Stimulated activated naive CD8-positive, alpha-beta T cell treated with anti-CD3 and anti-CD28 coated beads, Interleukin-15, amount 100 ng/mL, for 72 hours (primary cell): ENCODE measurements around the gene DYSF.

Experiments used
- ATAC-seq: fragments of 150-1000 bp; cut with Tn5 transposase; 2 replicates; pipeline ENCODE4 v1.10.0; 2021; ENCODE audit warnings: mild to moderate bottlenecking, moderate library complexity
- DNase-seq, 2 donors: peaks; one replicate each; pipeline ENCODE4 v3.0.0; 2021 to 2022
- H3K27ac Mint-ChIP-seq, 2 donors: one replicate each; pipeline ENCODE4 v1.8.0; 2022; ENCODE audit warnings: mild to moderate bottlenecking in 2 of 2, mixed read lengths in 2 of 2, moderate library complexity in 2 of 2
- H3K27me3 Mint-ChIP-seq: one replicate; pipeline ENCODE4 v1.8.0; 2022; ENCODE audit warnings: mixed read lengths
- H3K4me1 Mint-ChIP-seq: one replicate; pipeline ENCODE4 v1.8.0; 2022; ENCODE audit warnings: mild to moderate bottlenecking, mixed read lengths
- H3K4me3 Mint-ChIP-seq, 2 donors: one replicate each; pipeline ENCODE4 v1.8.0; 2022; ENCODE audit warnings: mild to moderate bottlenecking in 2 of 2, mixed read lengths in 2 of 2, moderate library complexity in 1 of 2
- H3K9me3 Mint-ChIP-seq, 2 donors: one replicate each; pipeline ENCODE4 v1.8.0; 2022; ENCODE audit warnings: mixed read lengths in 2 of 2

Gene DYSF

DNA sequence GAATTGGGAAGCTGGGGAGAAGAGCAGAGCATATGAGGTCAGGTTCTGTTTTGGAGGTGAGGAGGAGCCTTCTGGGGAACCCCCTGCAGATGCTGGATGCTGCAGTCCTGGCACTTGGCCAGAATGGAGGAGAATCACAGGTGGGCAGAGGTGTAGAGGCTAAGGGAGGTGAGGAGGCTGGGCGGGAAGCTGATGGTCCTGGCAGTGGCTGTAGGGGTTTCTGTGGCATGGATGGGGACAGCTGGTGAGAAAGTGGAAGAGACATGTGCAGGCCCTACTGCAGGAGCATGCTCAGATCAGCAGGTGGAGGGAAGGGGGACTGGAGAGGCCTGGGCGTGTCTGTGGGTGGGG lies 101.3 kb downstream of the DYSF start:
- no peaks in the 10 kb centered on the region for H3K27me3 Mint-ChIP-seq
- H3K9me3 Mint-ChIP-seq: no peaks in the 10 kb centered on the region
- H3K4me1 Mint-ChIP-seq: no peaks in the 10 kb centered on the region
- no peak for DNase-seq
- no peak overlapping the region for H3K4me3 Mint-ChIP-seq
- H3K27ac Mint-ChIP-seq: no peak overlapping the region
- ATAC-seq: no peak

DNA sequence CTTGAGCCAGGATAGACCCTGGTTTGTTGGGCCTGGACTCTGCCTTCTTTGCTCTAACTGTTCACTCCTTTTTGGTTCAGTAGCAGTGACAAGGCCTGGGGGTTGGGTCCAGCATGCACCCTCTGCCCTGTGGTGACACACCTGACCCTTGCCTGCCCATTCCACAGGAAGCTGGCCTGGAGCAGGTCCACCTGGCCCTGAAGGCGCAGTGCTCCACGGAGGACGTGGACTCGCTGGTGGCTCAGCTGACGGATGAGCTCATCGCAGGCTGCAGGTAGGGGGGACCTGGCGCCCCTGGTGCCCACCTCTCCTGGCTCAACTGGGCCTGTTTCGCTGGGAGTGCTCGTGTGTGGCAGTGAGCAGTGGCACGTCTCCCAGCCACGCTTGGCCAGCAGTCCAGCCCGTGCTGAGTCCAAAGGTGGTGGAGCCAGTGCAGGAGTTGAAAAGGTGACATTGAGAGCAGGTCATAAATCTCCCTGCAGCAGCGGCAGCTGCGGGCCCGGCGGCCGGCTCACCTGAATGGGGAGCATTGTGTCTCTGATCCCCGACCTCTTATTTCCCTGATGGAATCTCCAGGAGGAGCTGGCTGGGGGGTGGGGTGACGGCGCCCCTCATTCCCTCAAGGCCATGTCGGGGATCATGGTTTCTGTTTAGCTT lies 102.6 kb downstream of the DYSF start:
- Mint-ChIP-seq H3K4me3 (no peak overlapping the region), H3K9me3 (no peaks in the 10 kb centered on the region), H3K27me3 (no peaks in the 10 kb centered on the region), H3K4me1 (no peaks in the 10 kb centered on the region), H3K27ac (no peak overlapping the region)
- DNase-seq: no peak
- ATAC-seq: no peak

GRCh38 chr2:71556692-71557250 lies 103.4 kb downstream of the DYSF start:
- DNase-seq: no peak
- H3K4me1 Mint-ChIP-seq: no peaks in the 10 kb centered on the region
- H3K27ac Mint-ChIP-seq: peak overlapping the region in 1 of 2 donors; percentile 24
- no peak for ATAC-seq
- no peaks in the 10 kb centered on the region for H3K27me3 Mint-ChIP-seq
- H3K4me3 Mint-ChIP-seq: no peak overlapping the region
- no peaks in the 10 kb centered on the region for H3K9me3 Mint-ChIP-seq

- no peaks in the 10 kb centered on the region for H3K9me3 Mint-ChIP-seq
Measured at GRCh38 chr2:71557321-71557720, 104.0 kb downstream of the DYSF start.

GRCh38 chr2:71558300-71559051 lies 105.1 kb downstream of the DYSF start:
- H3K4me1 Mint-ChIP-seq: no peaks in the 10 kb centered on the region
- H3K27ac Mint-ChIP-seq: no peak overlapping the region
- no peaks in the 10 kb centered on the region for H3K9me3 Mint-ChIP-seq
- no peaks in the 10 kb centered on the region for H3K27me3 Mint-ChIP-seq
- ATAC-seq (no peak), DNase-seq (no peak)
- no peak overlapping the region for H3K4me3 Mint-ChIP-seq

More at GRCh38 chr2:71557321-71557720, 104.0 kb downstream of the DYSF start:
- H3K27ac Mint-ChIP-seq: no peak overlapping the region
- H3K4me3 Mint-ChIP-seq: no peak overlapping the region
- ATAC-seq: no peak
- H3K4me1 Mint-ChIP-seq: no peaks in the 10 kb centered on the region
- H3K27me3 Mint-ChIP-seq: no peaks in the 10 kb centered on the region
- DNase-seq: no peak

DNA sequence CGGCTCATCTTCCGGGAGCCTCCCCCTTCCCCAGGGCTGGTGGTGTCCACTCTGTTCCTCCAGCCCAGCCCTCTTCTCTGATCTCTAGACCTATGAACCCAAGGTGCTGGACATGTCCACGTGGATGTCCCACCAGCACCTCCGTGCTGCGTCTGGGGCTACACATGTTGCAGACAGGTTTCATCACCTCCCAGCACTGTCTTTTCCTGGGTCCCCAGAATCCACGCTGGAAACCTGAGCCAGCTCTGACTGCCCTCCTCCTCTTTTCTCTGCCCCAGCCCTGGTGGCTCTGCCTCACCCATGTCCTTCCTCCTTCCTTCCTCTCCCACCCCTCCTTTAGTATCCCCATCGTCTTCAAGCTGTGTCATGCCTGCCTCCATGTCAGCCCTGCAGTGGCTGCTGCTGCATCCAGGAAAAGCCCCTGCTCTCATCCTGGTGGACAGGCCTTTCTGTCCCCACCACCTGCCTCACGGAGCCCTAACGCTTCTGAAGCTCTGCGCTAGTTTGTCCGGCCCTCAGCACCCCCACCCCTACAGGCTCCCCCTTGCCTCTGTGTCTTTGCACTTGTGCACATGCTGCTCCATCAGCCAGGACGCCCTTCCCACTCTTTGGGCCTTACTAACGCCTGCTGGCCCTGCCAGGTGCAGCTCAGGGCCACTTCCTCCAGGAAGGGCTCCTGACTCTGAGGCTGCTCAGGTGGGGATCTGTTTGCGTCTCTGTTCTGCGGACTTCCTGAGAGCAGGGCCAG lies 105.9 kb downstream of the DYSF start:
- Mint-ChIP-seq H3K27me3 (no peaks in the 10 kb centered on the region), H3K4me1 (no peaks in the 10 kb centered on the region), H3K27ac (peak overlapping the region in 1 of 2 donors; percentile 79), H3K4me3 (no peak overlapping the region), H3K9me3 (no peaks in the 10 kb centered on the region)
- ATAC-seq (no peak), DNase-seq (no peak)

DNA sequence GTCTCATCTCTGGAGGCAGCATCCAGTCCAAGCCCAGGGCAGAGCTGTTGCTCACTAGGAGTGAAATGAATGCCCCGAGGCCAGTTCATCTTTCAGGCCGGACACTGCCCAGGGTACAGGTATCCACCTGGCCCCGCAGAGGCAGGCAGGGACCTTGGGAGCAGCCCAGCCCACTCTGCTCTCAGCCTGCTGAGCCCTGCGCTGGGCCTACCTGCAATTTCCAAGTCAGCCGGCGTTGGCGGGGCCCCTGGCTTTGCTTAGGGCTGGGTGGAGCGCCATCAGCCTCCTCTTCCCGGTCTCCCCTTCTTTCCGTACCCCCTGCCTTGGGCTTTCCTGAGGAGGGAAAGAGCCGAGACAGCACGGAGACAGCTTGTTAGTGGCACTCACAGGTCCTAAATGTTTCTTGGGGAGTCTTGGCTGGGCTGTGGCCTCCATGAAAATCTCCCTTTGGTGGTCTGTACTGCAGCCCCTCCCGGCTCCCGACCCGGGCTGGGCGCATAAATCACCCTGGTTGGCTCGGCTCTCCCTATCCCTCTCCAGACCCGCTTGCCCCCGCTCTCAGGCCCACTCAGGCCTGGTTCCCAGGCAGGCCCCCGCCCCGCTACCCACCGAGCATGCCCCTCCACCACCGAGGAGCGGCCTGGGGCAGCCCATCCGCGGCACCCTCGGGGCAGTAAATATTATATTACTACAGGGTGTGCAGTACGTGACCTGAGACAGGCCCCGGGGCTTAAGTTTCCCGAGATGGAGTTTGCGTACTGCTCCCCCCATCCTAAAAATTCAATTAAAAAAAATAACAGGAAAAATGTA lies 106.7 kb downstream of the DYSF start:
- Mint-ChIP-seq H3K27me3 (no peaks in the 10 kb centered on the region), H3K4me3 (no peak overlapping the region), H3K4me1 (no peaks in the 10 kb centered on the region), H3K9me3 (no peaks in the 10 kb centered on the region), H3K27ac (peak overlapping the region in 1 of 2 donors; percentile 79)
- ATAC-seq: no peak
- no peak for DNase-seq

DNA sequence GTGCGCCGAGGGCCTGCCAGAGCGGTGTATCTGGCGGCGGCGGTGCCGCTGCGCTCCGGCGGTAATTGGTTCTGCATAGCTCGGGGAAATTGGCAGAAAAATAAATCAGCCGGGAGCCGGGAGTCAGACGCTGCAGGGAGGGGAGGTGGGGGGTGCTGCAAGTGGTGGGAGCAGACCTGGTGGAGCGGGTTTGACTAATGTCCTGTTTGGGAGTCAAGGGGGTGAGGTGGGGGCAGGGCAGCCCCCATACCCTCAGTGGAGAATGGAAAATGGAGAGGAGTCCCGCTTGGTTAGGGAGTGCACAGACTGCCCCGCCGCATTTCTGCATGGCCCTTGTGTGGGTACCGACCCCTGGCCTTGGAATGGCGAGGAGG lies 107.3 kb downstream of the DYSF start:
- ATAC-seq (no peak), DNase-seq (no peak)
- no peaks in the 10 kb centered on the region for H3K27me3 Mint-ChIP-seq
- no peak overlapping the region for H3K27ac Mint-ChIP-seq
- no peak overlapping the region for H3K4me3 Mint-ChIP-seq
- no peaks in the 10 kb centered on the region for H3K9me3 Mint-ChIP-seq
- H3K4me1 Mint-ChIP-seq: no peaks in the 10 kb centered on the region

DNA sequence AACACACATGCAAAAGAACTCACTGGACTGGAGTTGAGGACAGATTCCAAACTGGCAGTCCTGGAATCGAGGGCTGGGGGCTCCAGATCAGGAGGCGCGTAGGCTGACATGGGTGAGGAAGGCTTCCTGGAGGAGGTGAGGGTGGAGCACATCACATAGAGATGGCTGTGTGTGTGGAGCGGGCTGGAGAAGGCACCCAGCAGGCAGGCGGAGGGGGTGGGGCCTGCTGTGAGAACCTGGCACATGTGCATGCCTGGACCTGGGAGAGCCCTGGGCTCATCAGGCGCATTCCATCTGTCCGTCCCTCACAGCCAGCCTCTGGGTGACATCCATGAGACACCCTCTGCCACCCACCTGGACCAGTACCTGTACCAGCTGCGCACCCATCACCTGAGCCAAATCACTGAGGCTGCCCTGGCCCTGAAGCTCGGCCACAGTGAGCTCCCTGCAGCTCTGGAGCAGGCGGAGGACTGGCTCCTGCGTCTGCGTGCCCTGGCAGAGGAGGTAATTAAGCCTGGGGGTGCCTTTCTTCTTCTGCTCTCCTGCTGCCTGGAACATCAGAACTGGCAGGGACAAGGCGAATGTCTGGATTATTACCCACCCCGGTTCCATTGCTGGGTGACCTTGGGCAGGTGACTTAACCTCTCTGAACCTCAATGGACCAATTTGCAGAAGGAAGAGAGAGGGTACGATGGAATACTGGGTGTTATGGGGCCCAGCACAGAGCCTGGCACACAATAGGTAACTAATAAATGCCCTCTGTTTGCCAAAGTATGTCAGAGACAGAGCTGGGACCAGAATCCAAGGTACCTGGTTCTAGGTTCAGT lies 108.3 kb downstream of the DYSF start:
- Mint-ChIP-seq H3K9me3 (no peaks in the 10 kb centered on the region), H3K27ac (no peak overlapping the region), H3K27me3 (no peaks in the 10 kb centered on the region), H3K4me1 (no peaks in the 10 kb centered on the region), H3K4me3 (no peak overlapping the region)
- DNase-seq: no peak
- ATAC-seq: no peak

DNA sequence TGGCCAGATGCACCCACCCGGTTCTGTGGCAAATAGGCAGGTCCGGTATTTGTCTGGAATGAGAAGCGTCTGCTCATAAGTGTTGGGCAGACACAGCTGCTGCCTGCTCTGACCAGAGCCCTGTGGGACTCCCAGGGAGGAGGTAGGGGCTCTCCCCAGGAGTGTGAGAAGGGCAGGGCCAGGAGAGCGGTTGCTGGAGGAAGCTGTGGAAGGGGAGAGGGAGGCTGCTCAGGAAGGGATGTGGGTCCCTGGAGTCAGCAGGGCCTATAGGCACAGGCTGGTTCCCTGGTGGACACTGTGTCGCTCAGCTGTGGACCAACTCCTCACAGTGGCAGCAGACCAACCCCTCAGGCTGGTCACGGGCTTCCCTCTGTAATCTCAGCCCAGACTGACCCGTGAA lies 109.2 kb downstream of the DYSF start:
- H3K4me1 Mint-ChIP-seq: no peaks in the 10 kb centered on the region
- H3K27ac Mint-ChIP-seq: peak overlapping the region in 1 of 2 donors; percentile 91
- H3K4me3 Mint-ChIP-seq: no peak overlapping the region
- ATAC-seq (no peak), DNase-seq (no peak)
- no peaks in the 10 kb centered on the region for H3K27me3 Mint-ChIP-seq
- H3K9me3 Mint-ChIP-seq: no peaks in the 10 kb centered on the region

GRCh38 chr2:71563872-71564271 lies 110.5 kb downstream of the DYSF start:
- Mint-ChIP-seq H3K4me3 (no peak overlapping the region), H3K9me3 (no peaks in the 10 kb centered on the region), H3K4me1 (no peaks in the 10 kb centered on the region), H3K27me3 (no peaks in the 10 kb centered on the region), H3K27ac (no peak overlapping the region)
- DNase-seq (no peak), ATAC-seq (no peak)

- Mint-ChIP-seq H3K4me1 (no peaks in the 10 kb centered on the region), H3K27me3 (no peaks in the 10 kb centered on the region), H3K4me3 (no peak overlapping the region), H3K27ac (no peak overlapping the region), H3K9me3 (no peaks in the 10 kb centered on the region)
- no peak for ATAC-seq
- no peak for DNase-seq
Measured at GRCh38 chr2:71564361-71564760, 111.0 kb downstream of the DYSF start.

GRCh38 chr2:71564790-71565189 lies 111.4 kb downstream of the DYSF start:
- no peaks in the 10 kb centered on the region for H3K9me3 Mint-ChIP-seq
- no peaks in the 10 kb centered on the region for H3K27me3 Mint-ChIP-seq
- no peak overlapping the region for H3K4me3 Mint-ChIP-seq
- no peak for ATAC-seq
- H3K4me1 Mint-ChIP-seq: no peaks in the 10 kb centered on the region
- DNase-seq: no peak
- H3K27ac Mint-ChIP-seq: no peak overlapping the region

DNA sequence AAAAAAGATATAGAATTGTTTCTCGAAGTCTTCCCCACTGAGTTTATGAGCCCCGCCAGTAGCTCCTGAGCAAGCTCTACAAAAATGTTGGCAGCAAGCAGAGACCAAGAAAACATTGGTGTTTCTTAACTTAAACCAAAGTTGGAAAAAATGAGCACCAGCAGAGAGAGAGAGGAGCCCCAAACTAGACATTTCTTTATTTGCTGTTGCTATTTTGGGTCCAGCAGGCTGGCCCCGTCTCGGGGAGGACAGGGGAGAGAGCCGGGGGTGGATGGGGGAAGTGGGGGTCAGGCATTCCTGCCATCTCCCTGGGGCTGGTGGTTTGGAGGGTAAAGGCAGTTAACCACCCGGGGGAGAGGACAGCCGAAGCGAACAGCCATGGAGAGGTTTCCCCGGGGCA lies 113.0 kb downstream of the DYSF start:
- Mint-ChIP-seq H3K4me1 (no peaks in the 10 kb centered on the region), H3K27me3 (no peaks in the 10 kb centered on the region), H3K4me3 (no peak overlapping the region), H3K9me3 (no peaks in the 10 kb centered on the region), H3K27ac (no peak overlapping the region)
- DNase-seq (no peak), ATAC-seq (no peak)

DNA sequence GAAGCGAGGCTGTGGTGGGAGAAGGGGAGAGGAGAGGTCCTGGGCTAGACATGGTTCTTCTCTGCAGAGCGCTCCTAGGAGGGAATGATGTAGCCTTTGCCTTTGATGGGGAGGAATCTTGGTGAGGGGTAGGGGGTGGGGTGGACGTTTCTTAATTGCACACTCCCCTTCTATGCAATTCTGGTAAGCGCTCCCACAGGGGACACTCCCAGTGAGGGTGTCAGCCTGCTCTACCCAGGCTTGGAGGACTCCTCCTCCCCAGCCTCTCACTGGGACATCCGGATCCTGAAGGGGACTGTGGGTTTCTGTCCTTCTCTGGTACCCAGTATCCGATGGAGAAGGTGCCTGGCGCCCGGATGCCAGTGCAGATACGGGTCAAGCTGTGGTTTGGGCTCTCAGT lies 114.3 kb downstream of the DYSF start:
- H3K4me3 Mint-ChIP-seq: no peak overlapping the region
- no peak overlapping the region for H3K27ac Mint-ChIP-seq
- ATAC-seq (no peak), DNase-seq (no peak)
- H3K9me3 Mint-ChIP-seq: no peaks in the 10 kb centered on the region
- H3K27me3 Mint-ChIP-seq: no peaks in the 10 kb centered on the region
- H3K4me1 Mint-ChIP-seq: no peaks in the 10 kb centered on the region
